Esophagus muscularis mucosa (tissue), 3 donors: Measurements from ENCODE around the gene ZRANB3.
"Not testable (repeated sequence)": the region's sequence is repeated elsewhere in the genome, so short reads cannot be mapped to it uniquely, and the experiment has no call there.

Experiments used
- EP300 ChIP-seq: sonication (generic); formaldehyde crosslinking; IDR thresholded peaks from one replicate; pipeline ENCODE4 v1.6.1; 2017; ENCODE audit warnings: antibody characterized with exemption
- TF ChIP-seq, protein P1 (sequence below), 3 experiments: fragments of 200-600 bp in 2 of 3; fragments of 450-650 bp in 1 of 3; sonication (generic) in 2 of 3; IDR thresholded peaks; one replicate each; pipeline ENCODE4 v1.5.1; 2017 to 2019; ENCODE audit warnings: antibody characterized with exemption in 3 of 3, mild to moderate bottlenecking in 2 of 3, moderate library complexity in 1 of 3

DNA sequence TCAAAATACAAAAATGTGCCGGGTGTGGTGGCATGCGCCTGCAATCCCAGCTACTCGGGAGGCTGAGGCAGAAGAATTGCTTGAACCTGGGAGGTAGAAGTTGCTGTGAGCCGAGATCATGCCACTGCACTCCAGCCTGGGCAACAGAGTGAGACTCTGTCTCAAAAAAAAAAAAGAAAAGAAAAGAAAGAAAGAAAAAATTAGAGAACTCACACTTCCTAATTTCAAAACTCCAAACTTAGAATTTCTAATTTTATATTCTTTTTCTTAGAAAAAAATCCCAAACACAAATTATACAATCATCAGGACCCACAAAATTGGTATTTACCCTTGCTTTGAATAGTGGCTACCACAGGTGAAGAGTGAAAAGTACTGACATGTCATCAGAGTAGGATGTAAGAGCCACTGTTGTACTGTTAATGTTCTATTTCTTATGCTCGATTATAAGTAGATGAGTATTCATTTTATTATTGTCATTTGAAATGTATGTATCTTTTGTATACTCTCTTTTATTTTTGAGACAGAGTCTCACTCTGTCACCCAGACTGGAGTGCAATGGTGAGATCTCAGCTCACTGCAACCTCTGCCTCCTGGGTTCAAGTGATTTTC lies 182.8 kb downstream of the ZRANB3 start:
- TF ChIP-seq EP300, result not testable (repeated sequence)
- TF ChIP-seq, protein P1, sequence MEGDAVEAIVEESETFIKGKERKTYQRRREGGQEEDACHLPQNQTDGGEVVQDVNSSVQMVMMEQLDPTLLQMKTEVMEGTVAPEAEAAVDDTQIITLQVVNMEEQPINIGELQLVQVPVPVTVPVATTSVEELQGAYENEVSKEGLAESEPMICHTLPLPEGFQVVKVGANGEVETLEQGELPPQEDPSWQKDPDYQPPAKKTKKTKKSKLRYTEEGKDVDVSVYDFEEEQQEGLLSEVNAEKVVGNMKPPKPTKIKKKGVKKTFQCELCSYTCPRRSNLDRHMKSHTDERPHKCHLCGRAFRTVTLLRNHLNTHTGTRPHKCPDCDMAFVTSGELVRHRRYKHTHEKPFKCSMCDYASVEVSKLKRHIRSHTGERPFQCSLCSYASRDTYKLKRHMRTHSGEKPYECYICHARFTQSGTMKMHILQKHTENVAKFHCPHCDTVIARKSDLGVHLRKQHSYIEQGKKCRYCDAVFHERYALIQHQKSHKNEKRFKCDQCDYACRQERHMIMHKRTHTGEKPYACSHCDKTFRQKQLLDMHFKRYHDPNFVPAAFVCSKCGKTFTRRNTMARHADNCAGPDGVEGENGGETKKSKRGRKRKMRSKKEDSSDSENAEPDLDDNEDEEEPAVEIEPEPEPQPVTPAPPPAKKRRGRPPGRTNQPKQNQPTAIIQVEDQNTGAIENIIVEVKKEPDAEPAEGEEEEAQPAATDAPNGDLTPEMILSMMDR (IDR thresholded peaks at IDR 0.05), result not testable (repeated sequence)
